Embryonic facial prominence (tissue), 1 donor: ENCODE measurements around the gene MAGOHB.

Source experiments
- DNase-seq: peaks from one replicate; pipeline ENCODE4 v3.0.0-alpha.2; 2016; ENCODE audit errors: extremely low spot score

MAGOHB gene

GRCh38 chr12:10554756-10555481 lies 58.5 kb downstream of the MAGOHB start:
- no peak for DNase-seq

GRCh38 chr12:10554228-10554755 lies 59.1 kb downstream of the MAGOHB start:
- no peak for DNase-seq
